Activated naive CD8-positive, alpha-beta T cell treated with anti-CD3 and anti-CD28 coated beads for 36 hours (primary cell): Measurements from ENCODE around the gene TBC1D22A. TPM values are rescaled to one million over a fixed set of nuclear protein-coding genes. Genes with fewer than 3 reads are reported as not detected.

Experiments used
- DNase-seq: peaks from one replicate; pipeline ENCODE4 v3.0.0; 2021
- H3K27ac Mint-ChIP-seq: one replicate; pipeline ENCODE4 v1.8.0; 2022; ENCODE audit warnings: mild to moderate bottlenecking, moderate library complexity, mixed read lengths
- H3K27me3 Mint-ChIP-seq: one replicate; pipeline ENCODE4 v1.8.0; 2022; ENCODE audit warnings: mild to moderate bottlenecking, mixed read lengths
- H3K36me3 Mint-ChIP-seq: one replicate; pipeline ENCODE4 v1.8.0; 2021; ENCODE audit warnings: mild to moderate bottlenecking, mixed read lengths
- H3K4me1 Mint-ChIP-seq: one replicate; pipeline ENCODE4 v1.8.0; 2021; ENCODE audit warnings: mixed read lengths
- H3K4me3 Mint-ChIP-seq: one replicate; pipeline ENCODE4 v1.8.0; 2022; ENCODE audit warnings: mild to moderate bottlenecking, moderate library complexity, mixed read lengths
- H3K9me3 Mint-ChIP-seq: one replicate; pipeline ENCODE4 v1.8.0; 2022; ENCODE audit warnings: mixed read lengths
- total RNA-seq, 2 experiments: library from RNA; stranded (reverse); gene quantifications; one replicate each; pipeline ENCODE4 v1.2.3, GENCODE V29; 2021

TBC1D22A gene
- total RNA-seq, 2 experiments from 2014 or later = 42.1 to 42.4 TPM

- Mint-ChIP-seq H3K27ac (no peak overlapping the region), H3K9me3 (no peaks in the 10 kb centered on the region), H3K27me3 (no peaks in the 10 kb centered on the region), H3K36me3 (peaks cover 26% of the 10 kb centered on the region), H3K4me1 (no peaks in the 10 kb centered on the region), H3K4me3 (no peak overlapping the region)
- DNase-seq = no peak
Measured at GRCh38 chr22:46913351-46913750, 150.9 kb downstream of the TBC1D22A start.

- Mint-ChIP-seq H3K27ac (no peak overlapping the region), H3K4me3 (no peak overlapping the region)
Measured at GRCh38 chr22:46914481-46914880, 152.0 kb downstream of the TBC1D22A start.

GRCh38 chr22:46914916-46915894 is 152.8 kb downstream of the TBC1D22A start:
- H3K36me3 Mint-ChIP-seq = peaks cover 38% of the 10 kb centered on the region
- no peaks in the 10 kb centered on the region for H3K4me1 Mint-ChIP-seq
- no peaks in the 10 kb centered on the region for H3K9me3 Mint-ChIP-seq
- no peak overlapping the region for H3K27ac Mint-ChIP-seq
- DNase-seq = no peak
- H3K4me3 Mint-ChIP-seq = no peak overlapping the region
- no peaks in the 10 kb centered on the region for H3K27me3 Mint-ChIP-seq

More at GRCh38 chr22:46914481-46914880, 152.0 kb downstream of the TBC1D22A start:
- H3K9me3 Mint-ChIP-seq = no peaks in the 10 kb centered on the region
- H3K4me1 Mint-ChIP-seq = no peaks in the 10 kb centered on the region
- peaks cover 32% of the 10 kb centered on the region for H3K36me3 Mint-ChIP-seq
- no peak for DNase-seq
- no peaks in the 10 kb centered on the region for H3K27me3 Mint-ChIP-seq

- peaks cover 43% of the 10 kb centered on the region for H3K36me3 Mint-ChIP-seq
- H3K27me3 Mint-ChIP-seq = no peaks in the 10 kb centered on the region
- H3K27ac Mint-ChIP-seq = peak overlapping the region; percentile 14
- H3K4me3 Mint-ChIP-seq = no peak overlapping the region
- DNase-seq = no peak
- H3K4me1 Mint-ChIP-seq = no peaks in the 10 kb centered on the region
- H3K9me3 Mint-ChIP-seq = peaks cover under 1% of the 10 kb centered on the region
Measured at GRCh38 chr22:46915950-46916730, 153.7 kb downstream of the TBC1D22A start.

- DNase-seq = no peak
- Mint-ChIP-seq H3K27ac (no peak overlapping the region), H3K36me3 (peaks cover 52% of the 10 kb centered on the region), H3K4me3 (no peak overlapping the region), H3K4me1 (no peaks in the 10 kb centered on the region), H3K27me3 (no peaks in the 10 kb centered on the region), H3K9me3 (peaks cover 5% of the 10 kb centered on the region)
Measured at GRCh38 chr22:46916886-46917770, 154.7 kb downstream of the TBC1D22A start.

- no peak overlapping the region for H3K4me3 Mint-ChIP-seq
- peaks cover 52% of the 10 kb centered on the region for H3K36me3 Mint-ChIP-seq
- peaks cover 5% of the 10 kb centered on the region for H3K9me3 Mint-ChIP-seq
- DNase-seq = no peak
- no peak overlapping the region for H3K27ac Mint-ChIP-seq
- H3K27me3 Mint-ChIP-seq = no peaks in the 10 kb centered on the region
- no peaks in the 10 kb centered on the region for H3K4me1 Mint-ChIP-seq
Measured at GRCh38 chr22:46917771-46918101, 155.3 kb downstream of the TBC1D22A start.

- Mint-ChIP-seq H3K4me3 (no peak overlapping the region), H3K4me1 (no peaks in the 10 kb centered on the region), H3K36me3 (peaks cover 51% of the 10 kb centered on the region), H3K27ac (no peak overlapping the region), H3K9me3 (peaks cover 5% of the 10 kb centered on the region), H3K27me3 (no peaks in the 10 kb centered on the region)
- DNase-seq = no peak
Measured at GRCh38 chr22:46918197-46918596, 155.7 kb downstream of the TBC1D22A start.

- no peaks in the 10 kb centered on the region for H3K27me3 Mint-ChIP-seq
Measured at GRCh38 chr22:46922037-46922436, 159.6 kb downstream of the TBC1D22A start.

GRCh38 chr22:46923394-46923793 is 160.9 kb downstream of the TBC1D22A start:
- Mint-ChIP-seq H3K4me1 (peaks cover 4% of the 10 kb centered on the region), H3K27me3 (no peaks in the 10 kb centered on the region), H3K9me3 (peaks cover 5% of the 10 kb centered on the region), H3K4me3 (no peak overlapping the region), H3K27ac (no peak overlapping the region), H3K36me3 (peaks cover 26% of the 10 kb centered on the region)
- DNase-seq = no peak

More at GRCh38 chr22:46922037-46922436, 159.6 kb downstream of the TBC1D22A start:
- peaks cover 5% of the 10 kb centered on the region for H3K9me3 Mint-ChIP-seq
- peaks cover 37% of the 10 kb centered on the region for H3K36me3 Mint-ChIP-seq
- H3K4me3 Mint-ChIP-seq = no peak overlapping the region
- peaks cover 4% of the 10 kb centered on the region for H3K4me1 Mint-ChIP-seq
- no peak for DNase-seq
- no peak overlapping the region for H3K27ac Mint-ChIP-seq

GRCh38 chr22:46925818-46926217 is 163.4 kb downstream of the TBC1D22A start:
- no peak overlapping the region for H3K4me3 Mint-ChIP-seq
- DNase-seq = no peak
- peaks cover 5% of the 10 kb centered on the region for H3K9me3 Mint-ChIP-seq
- peaks cover 12% of the 10 kb centered on the region for H3K36me3 Mint-ChIP-seq
- H3K27me3 Mint-ChIP-seq = no peaks in the 10 kb centered on the region
- no peak overlapping the region for H3K27ac Mint-ChIP-seq
- peaks cover 6% of the 10 kb centered on the region for H3K4me1 Mint-ChIP-seq

- H3K9me3 Mint-ChIP-seq = no peaks in the 10 kb centered on the region
- H3K27me3 Mint-ChIP-seq = no peaks in the 10 kb centered on the region
- DNase-seq = no peak
- no peak overlapping the region for H3K4me3 Mint-ChIP-seq
- peaks cover 14% of the 10 kb centered on the region for H3K4me1 Mint-ChIP-seq
- peaks cover 4% of the 10 kb centered on the region for H3K36me3 Mint-ChIP-seq
- H3K27ac Mint-ChIP-seq = no peak overlapping the region
Measured at GRCh38 chr22:46929046-46929709, 166.7 kb downstream of the TBC1D22A start.

- Mint-ChIP-seq H3K27ac (no peak overlapping the region), H3K36me3 (peaks cover 4% of the 10 kb centered on the region), H3K4me3 (no peak overlapping the region), H3K9me3 (no peaks in the 10 kb centered on the region), H3K4me1 (peaks cover 19% of the 10 kb centered on the region), H3K27me3 (no peaks in the 10 kb centered on the region)
- no peak for DNase-seq
Measured at GRCh38 chr22:46929710-46930204, 167.3 kb downstream of the TBC1D22A start.

GRCh38 chr22:46931414-46931813 is 169.0 kb downstream of the TBC1D22A start:
- Mint-ChIP-seq H3K36me3 (peaks cover 4% of the 10 kb centered on the region), H3K4me1 (peaks cover 25% of the 10 kb centered on the region), H3K4me3 (no peak overlapping the region), H3K27me3 (no peaks in the 10 kb centered on the region), H3K9me3 (no peaks in the 10 kb centered on the region), H3K27ac (no peak overlapping the region)
- no peak for DNase-seq

GRCh38 chr22:46931881-46932280 is 169.4 kb downstream of the TBC1D22A start:
- Mint-ChIP-seq H3K9me3 (no peaks in the 10 kb centered on the region), H3K4me3 (no peak overlapping the region), H3K36me3 (peaks cover 4% of the 10 kb centered on the region), H3K4me1 (peaks cover 25% of the 10 kb centered on the region), H3K27me3 (no peaks in the 10 kb centered on the region), H3K27ac (no peak overlapping the region)
- no peak for DNase-seq
